Posterior cingulate gyrus (tissue), 11 donors: Measurements from ENCODE around the gene SLC6A4.
"Not testable (repeated sequence)": the region's sequence is repeated elsewhere in the genome, so short reads cannot be mapped to it uniquely, and the experiment has no call there.

Source experiments
- DNase-seq, 10 donors: peaks; one replicate each; pipeline versions ENCODE4 v3.0.0 to v3.0.0-alpha.2; 2020 to 2021; ENCODE audit warnings: mixed read lengths in 3 of 10
- intact Hi-C: fragments of 100-400 bp; cut with DNase I; formaldehyde crosslinking; loops from one replicate; pipeline ENCODE4 v1.15.1; 2023

SLC6A4 gene

GRCh38 chr17:30240177-30240576 lies 4.7 kb upstream of the SLC6A4 start:
- peak in 1 of 10 donors; percentile 38 for DNase-seq
- intact Hi-C loops = no loop called here

GRCh38 chr17:30239089-30239462 lies 3.6 kb upstream of the SLC6A4 start:
- intact Hi-C loops = loop anchor here (10.0 kb wide), 1 partner anchor 114 kb away; no protein-coding TSS in a partner anchor
- peak in 1 of 10 donors; percentile 44 for DNase-seq

- peak in 1 of 10 donors; percentile 73 for DNase-seq
- intact Hi-C loops = loop anchor here (10.0 kb wide), 1 partner anchor 114 kb away; no protein-coding TSS in a partner anchor
These were observed 3.0 kb upstream of the SLC6A4 start for GRCh38 chr17:30238387-30239088.

- DNase-seq = no peak
- intact Hi-C loops = loop anchor here (10.0 kb wide), 1 partner anchor 113 kb away; no protein-coding TSS in a partner anchor
These were observed 2.5 kb upstream of the SLC6A4 start for GRCh38 chr17:30238003-30238344.

- peak in 1 of 10 donors; percentile 80 for DNase-seq
- intact Hi-C loops = loop anchor here (10.0 kb wide), 1 partner anchor 113 kb away; no protein-coding TSS in a partner anchor
These were observed 2.0 kb upstream of the SLC6A4 start for GRCh38 chr17:30237296-30238002.

GRCh38 chr17:30236766-30237165 lies 1.3 kb upstream of the SLC6A4 start:
- intact Hi-C loops = loop anchor here (10.0 kb wide), 1 partner anchor 112 kb away; no protein-coding TSS in a partner anchor
- DNase-seq = peak in 6 of 10 donors; percentile 31 to 91 (median 43)

- intact Hi-C loops = loop anchor here (10.0 kb wide), 1 partner anchor 111 kb away; no protein-coding TSS in a partner anchor
- DNase-seq = no peak
These were observed 764 bp upstream of the SLC6A4 start for GRCh38 chr17:30236297-30236624.

- intact Hi-C loops = loop anchor here (10.0 kb wide), 1 partner anchor 110 kb away; no protein-coding TSS in a partner anchor
- peak in 1 of 10 donors; percentile 31 for DNase-seq
These were observed 533 bp downstream of the SLC6A4 start for GRCh38 chr17:30234964-30235363.

GRCh38 chr17:30234296-30234695 lies 1.2 kb downstream of the SLC6A4 start:
- peak in 1 of 10 donors; percentile 22 for DNase-seq
- intact Hi-C loops = loop anchor here (10.0 kb wide), 1 partner anchor 109 kb away; no protein-coding TSS in a partner anchor

- peak in 1 of 10 donors; percentile 42 for DNase-seq
- intact Hi-C loops = loop anchor here (10.0 kb wide), 1 partner anchor 108 kb away; no protein-coding TSS in a partner anchor
These were observed 2.6 kb downstream of the SLC6A4 start for GRCh38 chr17:30232824-30233427.

- peak in 1 of 10 donors; percentile 58 for DNase-seq
- intact Hi-C loops = loop anchor here (10.0 kb wide), 1 partner anchor 107 kb away; no protein-coding TSS in a partner anchor
These were observed 3.3 kb downstream of the SLC6A4 start for GRCh38 chr17:30232015-30232823.

GRCh38 chr17:30230596-30231125 lies 4.8 kb downstream of the SLC6A4 start:
- intact Hi-C loops = loop anchor here (10.0 kb wide), 1 partner anchor 106 kb away; no protein-coding TSS in a partner anchor
- peak in 1 of 10 donors; percentile 15 for DNase-seq

- intact Hi-C loops = loop anchor here (10.0 kb wide), 1 partner anchor 105 kb away; no protein-coding TSS in a partner anchor
- not testable (repeated sequence) for DNase-seq
These were observed 5.5 kb downstream of the SLC6A4 start for GRCh38 chr17:30230009-30230408.

GRCh38 chr17:30229012-30229411 lies 6.5 kb downstream of the SLC6A4 start:
- intact Hi-C loops = no loop called here
- DNase-seq = peak in 1 of 10 donors; percentile 66

GRCh38 chr17:30228011-30228410 lies 7.5 kb downstream of the SLC6A4 start:
- intact Hi-C loops = no loop called here
- no peak for DNase-seq

GRCh38 chr17:30226878-30227277 lies 8.6 kb downstream of the SLC6A4 start:
- intact Hi-C loops = no loop called here

GRCh38 chr17:30225919-30226553 lies 9.5 kb downstream of the SLC6A4 start:
- DNase-seq = no peak
- intact Hi-C loops = no loop called here

More at GRCh38 chr17:30226878-30227277, 8.6 kb downstream of the SLC6A4 start:
- no peak for DNase-seq

GRCh38 chr17:30225112-30225511 lies 10.4 kb downstream of the SLC6A4 start:
- intact Hi-C loops = no loop called here
- no peak for DNase-seq

GRCh38 chr17:30224419-30224960 lies 11.0 kb downstream of the SLC6A4 start:
- intact Hi-C loops = no loop called here
- DNase-seq = no peak
